A673 (cell line): ENCODE results near the gene PKP3. TPM values are rescaled to one million over a fixed set of nuclear protein-coding genes. Genes with fewer than 3 reads are reported as not detected.

Experiments
- BruUV-seq: library from RNA; stranded (reverse); fragments of 400-500 nt; replicated peaks from 2 replicates; lab custom pipeline; 2021; lab: Mats Ljungman, UMichigan
- CTCF ChIA-PET: fragments of 300-600 bp; sonication (Branson Sonifier 250); formaldehyde crosslinking; loops from one replicate; lab custom pipeline; 2022; ENCODE audit warnings: antibody characterized with exemption; lab: Charles Lee
- POLR2A ChIA-PET: fragments of 300-600 bp; sonication (Branson Sonifier 250); formaldehyde crosslinking; loops from one replicate; lab custom pipeline; 2022; ENCODE audit warnings: antibody characterized with exemption; ENCODE audit not compliant: low non-redundant PET; lab: Charles Lee
- DNase-seq: peaks from one replicate; pipeline ENCODE4 v3.0.0-alpha.2; 2015; ENCODE audit warnings: low spot score
- H3K27ac ChIP-seq: fragments of 200-600 bp; sonication (generic); 2 replicates; pipeline ENCODE4 v1.5.1; 2016; ENCODE audit warnings: mixed run types, low read depth, mild to moderate bottlenecking, mixed read lengths, antibody characterized with exemption, low read length; ENCODE audit not compliant: poor library complexity, severe bottlenecking
- H3K27me3 ChIP-seq: fragments of 200-600 bp; sonication (generic); replicated peaks from 2 replicates; pipeline ENCODE4 v1.6.1; 2017; ENCODE audit warnings: mixed run types, low read depth, mild to moderate bottlenecking, mixed read lengths, antibody characterized with exemption, low read length; ENCODE audit not compliant: insufficient read depth, poor library complexity
- H3K36me3 ChIP-seq: fragments of 200-600 bp; sonication (generic); 2 replicates; pipeline ENCODE4 v1.6.1; 2016; ENCODE audit warnings: mixed run types, mild to moderate bottlenecking, mixed read lengths, antibody characterized with exemption, low read length; ENCODE audit not compliant: insufficient read depth, poor library complexity, severe bottlenecking
- H3K4me1 ChIP-seq: fragments of 200-600 bp; sonication (generic); 2 replicates; pipeline ENCODE4 v1.6.1; 2017; ENCODE audit warnings: mixed run types, mild to moderate bottlenecking, mixed read lengths, antibody characterized with exemption, low read length; ENCODE audit not compliant: insufficient read depth, poor library complexity, severe bottlenecking
- H3K4me3 ChIP-seq: fragments of 200-600 bp; sonication (generic); 2 replicates; pipeline ENCODE4 v1.5.1; 2016; ENCODE audit warnings: low read depth, mixed run types, mild to moderate bottlenecking, mixed read lengths, low read length; ENCODE audit not compliant: poor library complexity, severe bottlenecking
- H3K9me3 ChIP-seq: fragments of 200-600 bp; sonication (generic); 2 replicates; pipeline ENCODE4 v1.6.1; 2016; ENCODE audit warnings: mixed run types, low read depth, mild to moderate bottlenecking, mixed read lengths, antibody characterized with exemption, low read length; ENCODE audit not compliant: poor library complexity, severe bottlenecking
- CTCF ChIP-seq: fragments of 300-800, 200-600 bp; sonication (generic); conservative IDR thresholded peaks from 2 replicates; pipeline ENCODE4 v1.5.1; 2017; ENCODE audit warnings: low read depth, mild to moderate bottlenecking, antibody characterized with exemption, low read length, moderate library complexity, mixed read lengths
- EZH2 ChIP-seq: fragments of 200-600 bp; sonication (generic); IDR thresholded peaks from 2 replicates; pipeline ENCODE4 v1.6.1; 2017; ENCODE audit warnings: borderline replicate concordance, low read depth, mild to moderate bottlenecking, mixed read lengths, antibody characterized with exemption, low read length; ENCODE audit not compliant: poor library complexity, severe bottlenecking
- intact Hi-C: fragments of 100-400 bp; cut with micrococcal nuclease; formaldehyde crosslinking; loops from one replicate; pipeline ENCODE4 v1.10.0; 2022; ENCODE audit not compliant: unreplicated experiment
- total RNA-seq: library from RNA; stranded (reverse); gene quantifications from 2 replicates; pipeline ENCODE4 v1.2.3, GENCODE V29; 2021

PKP3 gene
- total RNA-seq, 1 experiment from 2014 or later = not detected

DNA sequence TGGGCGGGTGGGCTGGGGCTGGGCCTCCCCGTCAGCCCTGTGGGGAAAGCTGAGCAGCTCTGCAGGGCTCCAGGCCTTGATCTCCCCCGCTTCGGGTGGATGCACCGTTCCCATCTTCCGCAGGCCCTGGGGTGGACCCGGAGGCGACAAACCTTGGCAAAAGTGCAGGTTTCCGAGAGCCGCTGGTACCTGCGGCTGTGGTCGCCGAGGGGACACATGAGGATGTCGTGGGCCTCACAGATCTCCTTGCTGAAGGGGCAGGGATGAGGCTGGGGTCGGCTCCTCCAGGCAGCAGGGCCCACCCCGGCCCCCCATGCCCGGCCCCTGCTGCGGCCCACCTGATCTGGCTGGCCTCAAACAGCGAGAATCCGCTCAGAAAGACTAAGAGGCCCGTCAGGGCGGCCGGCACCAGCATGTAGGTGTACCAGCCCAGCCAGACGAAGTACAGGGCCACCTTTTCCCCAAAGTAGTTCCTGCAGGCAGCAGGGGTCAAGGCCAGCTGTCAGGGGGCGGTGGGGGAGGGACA, 36.0 kb downstream of the PKP3 start:
- Histone ChIP-seq H3K36me3 (no peaks in the 10 kb centered on the region), H3K4me3 (no peak overlapping the region), H3K27ac (no peak overlapping the region), H3K4me1 (no peaks in the 10 kb centered on the region), H3K9me3 (no peaks in the 10 kb centered on the region), H3K27me3 (peaks cover 5% of the 10 kb centered on the region)
- ChIA-PET POLR2A (no interaction called here), CTCF (no interaction called here)
- no TSS peak for BruUV-seq
- intact Hi-C loops = no loop called here
- TF ChIP-seq CTCF = no peak
- no peak for TF ChIP-seq EZH2
- DNase-seq = no peak

DNA sequence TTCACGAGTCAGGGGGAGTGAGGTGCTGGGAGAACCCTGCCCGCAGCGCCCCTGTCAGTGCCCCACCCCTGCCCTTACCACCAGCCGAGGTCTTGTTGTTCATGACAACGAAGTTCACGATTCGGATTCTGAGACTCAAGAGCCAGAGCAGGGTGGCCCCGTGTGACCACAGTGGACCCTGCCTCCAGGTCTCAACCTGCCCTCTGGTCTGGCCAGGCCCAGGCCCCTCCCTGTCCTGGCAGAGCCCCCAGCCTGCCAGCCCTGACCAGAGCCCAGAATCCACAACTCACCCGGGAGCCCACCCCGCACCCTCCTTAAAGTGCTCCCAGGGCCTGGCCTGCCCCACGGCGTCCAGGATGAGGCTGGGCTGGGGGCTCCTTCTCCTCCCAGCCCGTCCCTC, 37.9 kb downstream of the PKP3 start:
- BruUV-seq = no TSS peak
- intact Hi-C loops = no loop called here
- no peaks in the 10 kb centered on the region for H3K4me1 ChIP-seq
- H3K4me3 ChIP-seq = no peak overlapping the region
- POLR2A ChIA-PET = no interaction called here
- no peaks in the 10 kb centered on the region for H3K36me3 ChIP-seq
- CTCF ChIA-PET = no interaction called here
- H3K27me3 ChIP-seq = no peaks in the 10 kb centered on the region
- no peak for DNase-seq
- TF ChIP-seq CTCF (no peak), EZH2 (no peak)
- H3K9me3 ChIP-seq = no peaks in the 10 kb centered on the region
- no peak overlapping the region for H3K27ac ChIP-seq

DNA sequence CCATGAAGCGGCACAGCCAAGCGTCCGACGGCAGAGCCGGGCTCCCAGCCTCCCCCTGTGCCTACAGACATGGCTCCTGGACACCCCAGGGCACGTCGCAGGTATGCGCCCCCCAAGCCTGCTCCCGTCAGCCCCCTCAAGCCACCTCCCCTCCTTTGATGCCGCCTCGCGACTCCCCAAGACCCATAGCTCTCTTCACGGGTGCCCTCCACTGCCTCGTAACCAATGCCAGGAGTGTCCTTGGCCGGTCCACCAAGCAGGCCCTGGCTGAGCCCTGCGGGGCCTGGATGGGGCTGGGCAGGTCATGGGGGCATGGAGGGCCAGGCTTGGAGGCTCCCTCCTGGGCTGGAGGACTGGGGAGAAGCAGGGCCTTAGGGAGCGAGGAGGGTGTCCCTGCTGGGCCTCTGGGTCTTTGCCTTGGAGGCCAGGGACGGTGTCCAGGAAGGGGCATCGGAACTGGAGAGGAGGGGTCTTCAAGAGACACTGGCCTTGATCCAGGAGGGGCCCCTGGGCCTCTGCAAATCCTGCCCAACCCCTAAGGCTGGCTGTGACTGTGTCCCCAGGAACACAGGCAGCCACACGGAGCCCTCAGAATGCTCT, 38.6 kb downstream of the PKP3 start:
- H3K4me1 ChIP-seq = no peaks in the 10 kb centered on the region
- CTCF ChIA-PET = no interaction called here
- H3K27ac ChIP-seq = no peak overlapping the region
- POLR2A ChIA-PET = no interaction called here
- no peaks in the 10 kb centered on the region for H3K9me3 ChIP-seq
- TF ChIP-seq EZH2 (no peak), CTCF (no peak)
- DNase-seq = no peak
- no peak overlapping the region for H3K4me3 ChIP-seq
- no peaks in the 10 kb centered on the region for H3K27me3 ChIP-seq
- intact Hi-C loops = no loop called here
- BruUV-seq = no TSS peak
- H3K36me3 ChIP-seq = no peaks in the 10 kb centered on the region
